ENCODE measurements around the gene RNF207. TPM values are rescaled to one million over a fixed set of nuclear protein-coding genes. Genes with fewer than 3 reads are reported as not detected.

The RNF207 gene
- total and polyA plus RNA-seq, 10 of the 15 experiments (the other 5 are each of a cell fraction or from before 2014, with no cell fraction given) = 1.7 to 36.4 (median 13.1) TPM

GRCh38 chr1:6259491-6260362 is 53.8 kb downstream of the RNF207 start:
- in situ Hi-C loops (cut with MboI) = no loop called here
- WGBS (ENCODE audit: insufficient coverage, insufficient replicate concordance, low lambda C conversion rate, missing lambda C conversion rate) = 17% methylated on average over 34 of the region's 46 CpGs
- H3K9ac ChIP-seq (ENCODE audit: control insufficient read depth, insufficient read depth, low read length) = no peak overlapping the region
- H3K27ac ChIP-seq (ENCODE audit: control insufficient read depth, insufficient read depth) = no peak overlapping the region
- ChIA-PET SMC1A (ENCODE audit: uncharacterized antibody, unreplicated experiment) (no interaction called here), CTCF (interaction anchor here (1.2 to 1.3 kb wide), 2 partner anchors 14 to 88 kb away, joined by 3 to 4 read pairs; no protein-coding TSS in a partner anchor), RAD21 (ENCODE audit: unreplicated experiment) (no interaction called here), POLR2A (interaction anchor here (0.7 kb wide), 2 partner anchors 15 to 148 kb away, joined by 3 read pairs; no protein-coding TSS in a partner anchor)
- H3K9me3 ChIP-seq (replicated peaks; ENCODE audit: control insufficient read depth, insufficient read depth, low read length) = no peaks in the 10 kb centered on the region
- intact Hi-C loops (cut with micrococcal nuclease; ENCODE audit: unreplicated experiment) = no loop called here
- TF ChIP-seq NBN (IDR thresholded peaks at IDR 0.05) (peak; percentile 96), CREB1 (IDR thresholded peaks at IDR 0.05; ENCODE audit: low read depth) (peak; percentile 84), SIN3A (IDR thresholded peaks at IDR 0.05; ENCODE audit: low read depth, low read length) (no peak), NKRF (conservative IDR thresholded peaks at IDR 0.05) (no peak), RFX5 (IDR thresholded peaks at IDR 0.05; ENCODE audit: low read depth, low read length) (peak; percentile 26; the same call in 1 of the 2 replicates), CEBPB (IDR thresholded peaks at IDR 0.05; ENCODE audit: borderline replicate concordance in 1 of 2, low read depth in 2 of 2, low read length in 2 of 2) (peak in 1 of 2 experiments; percentile 100; a peak in 2 of 4 replicates), CREM (IDR thresholded peaks at IDR 0.05; ENCODE audit: low read depth) (peak; percentile 86), ATF7 (IDR thresholded peaks at IDR 0.05; ENCODE audit: low read depth) (peak; percentile 53), JUNB (IDR thresholded peaks at IDR 0.05) (no peak), EGR1 (IDR thresholded peaks at IDR 0.05; ENCODE audit: borderline replicate concordance in 1 of 2, low read depth in 2 of 2, low read length in 2 of 2) (peak in 1 of 2 experiments; percentile 83; a peak in 2 of 3 replicates), NFYB (IDR thresholded peaks at IDR 0.05; ENCODE audit: insufficient read depth, low read depth, low read length) (peak; percentile 79; the same call in 1 of the 2 replicates), ZNF24 (IDR thresholded peaks at IDR 0.05) (peak; percentile 80; the same call in 1 of the 2 replicates), E2F4 (IDR thresholded peaks at IDR 0.05; ENCODE audit: low read depth, low read length) (no peak)
- H3K4me1 ChIP-seq (ENCODE audit: control insufficient read depth, insufficient read depth, low read length) = peaks cover 3% of the 10 kb centered on the region; the same call in 1 of the 2 replicates
- FAIRE-seq (no peak), ATAC-seq (peak; percentile 82), DNase-seq (ENCODE audit: low read depth, low spot score) (no peak)
- no peaks in the 10 kb centered on the region; a peak in 1 of 4 replicates for H3K27me3 ChIP-seq (replicated peaks in 1 of 2; ENCODE audit: control insufficient read depth in 2 of 2, insufficient read depth in 2 of 2, low read length in 1 of 2)
- no peaks in the 10 kb centered on the region for H4K20me1 ChIP-seq (ENCODE audit: control insufficient read depth, insufficient read depth)
- H3K79me2 ChIP-seq (ENCODE audit: control insufficient read depth, insufficient read depth, low read length) = no peaks in the 10 kb centered on the region
- peak overlapping the region; percentile 26 for H3K4me2 ChIP-seq (ENCODE audit: control insufficient read depth, insufficient read depth)
- H2AFZ ChIP-seq (ENCODE audit: control insufficient read depth, low read depth, low read length) = peak overlapping the region; percentile 55
- H3K36me3 ChIP-seq (ENCODE audit: control insufficient read depth in 2 of 2, insufficient read depth in 2 of 2, low read length in 1 of 2) = peaks cover 0 to 2% of the 10 kb centered on the region in 2 experiments; a peak in 2 of 4 replicates
- no TSS peak for BruUV-seq (replicated peaks)
- peak overlapping the region; percentile 78; the same call in 1 of the 2 replicates for H3K4me3 ChIP-seq

Measured in GM12878 (cell line).